Mucosa of stomach (tissue), 1 donor: ENCODE data around the gene NBPF6.
"Not testable (repeated sequence)": the region's sequence is repeated elsewhere in the genome, so short reads cannot be mapped to it uniquely, and the experiment has no call there.

Source experiments
- H3K27me3 ChIP-seq: one replicate; pipeline ENCODE4 v1.7.0; 2013; ENCODE audit warnings: mild to moderate bottlenecking, low read length; ENCODE audit not compliant: control insufficient read depth, insufficient read depth
- H3K36me3 ChIP-seq: one replicate; pipeline ENCODE4 v1.7.0; 2013; ENCODE audit warnings: low read length; ENCODE audit not compliant: control insufficient read depth, insufficient read depth
- H3K4me1 ChIP-seq: one replicate; pipeline ENCODE4 v1.7.0; 2013; ENCODE audit warnings: mild to moderate bottlenecking, low read length; ENCODE audit not compliant: control insufficient read depth, insufficient read depth
- H3K4me3 ChIP-seq: one replicate; pipeline ENCODE4 v1.7.0; 2013; ENCODE audit warnings: low read length
- H3K9ac ChIP-seq: one replicate; pipeline ENCODE4 v1.7.0; 2013; ENCODE audit warnings: mild to moderate bottlenecking, low read length, moderate library complexity
- H3K9me3 ChIP-seq: one replicate; pipeline ENCODE4 v1.7.0; 2013; ENCODE audit warnings: mild to moderate bottlenecking, low read length, moderate library complexity; ENCODE audit not compliant: control insufficient read depth
- donor health status: Pancreatic carcinoma.

NBPF6 gene

DNA sequence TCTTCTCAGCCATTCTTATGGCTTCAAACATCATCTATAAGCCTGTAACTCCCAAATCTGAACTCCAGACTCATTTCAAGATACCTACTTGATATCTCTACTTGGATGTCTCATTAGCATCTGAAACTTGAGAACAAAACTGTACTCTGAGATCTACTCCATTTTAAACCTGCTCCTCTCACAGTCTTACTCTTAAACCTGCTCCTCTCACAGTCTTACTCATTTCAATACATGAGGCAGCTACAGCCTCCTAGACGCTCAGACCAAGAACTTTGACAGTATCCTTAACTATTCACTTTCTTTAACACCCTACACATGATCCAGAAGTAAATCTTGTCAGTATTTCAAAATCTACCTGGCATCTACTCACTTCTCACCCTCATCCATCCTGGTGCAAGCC, 54.3 kb downstream of the NBPF6 start:
- Histone ChIP-seq H3K4me3 (no peak overlapping the region), H3K9ac (no peak overlapping the region), H3K9me3 (no peaks in the 10 kb centered on the region), H3K36me3 (no peaks in the 10 kb centered on the region), H3K4me1 (no peaks in the 10 kb centered on the region), H3K27me3 (no peaks in the 10 kb centered on the region)

DNA sequence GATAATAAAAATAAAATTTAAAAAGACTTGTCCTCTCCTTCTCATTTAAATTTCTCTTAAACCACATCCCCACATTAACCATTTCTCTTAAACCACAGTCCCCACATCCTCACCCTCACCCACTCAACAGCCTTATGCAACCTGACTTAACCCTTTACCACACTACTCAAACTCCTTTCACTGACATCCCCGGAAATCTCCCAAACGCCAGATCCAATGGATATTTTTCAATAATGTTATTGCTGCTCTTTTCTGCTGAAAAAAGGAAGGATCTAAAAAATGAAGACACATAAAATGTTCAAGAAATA, 55.6 kb downstream of the NBPF6 start:
- H3K4me1 ChIP-seq, result no peaks in the 10 kb centered on the region
- H3K27me3 ChIP-seq, result no peaks in the 10 kb centered on the region
- no peak overlapping the region for H3K9ac ChIP-seq
- H3K36me3 ChIP-seq, result no peaks in the 10 kb centered on the region
- H3K9me3 ChIP-seq, result no peaks in the 10 kb centered on the region
- no peak overlapping the region for H3K4me3 ChIP-seq

DNA sequence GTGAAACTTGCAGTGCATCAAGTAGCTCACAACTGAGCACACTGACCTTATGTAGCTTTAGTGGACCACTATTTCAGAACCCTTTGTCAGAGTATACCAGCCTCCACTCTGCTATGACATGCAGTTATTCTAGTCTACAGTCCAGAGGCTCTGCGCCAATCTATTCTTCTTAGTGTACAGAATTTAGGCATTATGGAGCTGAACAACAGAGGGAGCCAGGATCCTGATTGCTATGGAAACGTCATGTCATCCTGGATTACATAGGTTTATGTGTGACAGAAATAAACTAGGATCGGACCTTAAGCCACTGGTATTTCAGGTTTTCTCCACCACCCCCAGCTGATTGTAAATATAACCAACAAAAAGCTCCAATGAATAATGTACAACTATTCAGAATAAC, 61.6 kb downstream of the NBPF6 start:
- no peaks in the 10 kb centered on the region for H3K4me1 ChIP-seq
- H3K36me3 ChIP-seq, result no peaks in the 10 kb centered on the region
- H3K9ac ChIP-seq, result no peak overlapping the region
- no peak overlapping the region for H3K4me3 ChIP-seq
- no peaks in the 10 kb centered on the region for H3K9me3 ChIP-seq
- no peaks in the 10 kb centered on the region for H3K27me3 ChIP-seq

DNA sequence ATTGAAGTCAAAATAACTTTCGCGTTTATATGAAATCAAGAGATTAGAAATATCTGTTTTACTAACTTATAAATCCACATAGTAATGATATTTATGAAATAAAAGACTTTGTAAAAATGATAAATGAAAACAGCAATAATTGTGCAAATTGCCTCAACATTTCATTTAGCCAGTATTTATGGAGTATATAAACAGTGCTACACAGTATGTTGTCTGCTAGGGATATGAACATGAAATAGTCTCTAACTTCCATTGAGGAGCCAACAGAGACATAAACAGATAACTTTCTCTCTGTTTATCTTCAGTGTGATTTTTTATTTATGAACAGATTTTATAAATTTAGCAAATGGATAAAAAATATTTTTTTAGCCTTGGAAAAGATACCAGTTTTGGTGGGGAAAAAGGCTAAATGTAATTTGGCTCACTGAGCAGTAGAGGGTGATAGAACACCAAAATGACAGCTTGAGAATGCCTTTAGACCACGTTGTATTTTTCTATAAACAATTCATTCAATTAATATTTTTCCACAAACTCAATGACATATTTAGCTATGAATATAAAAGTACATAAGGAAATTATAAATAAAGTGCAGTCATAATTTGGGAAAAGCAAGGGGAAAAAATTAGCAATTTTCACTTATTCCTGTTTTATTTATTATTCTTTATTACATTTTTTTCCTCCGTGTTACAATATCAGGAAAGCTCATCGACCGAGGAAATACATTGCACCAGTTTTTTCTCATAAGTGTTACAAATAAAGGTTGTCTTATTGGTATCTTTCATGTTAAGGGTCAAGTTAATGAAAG, 62.3 kb downstream of the NBPF6 start:
- H3K4me3 ChIP-seq, result no peak overlapping the region
- H3K9ac ChIP-seq, result no peak overlapping the region
- no peaks in the 10 kb centered on the region for H3K27me3 ChIP-seq
- H3K4me1 ChIP-seq, result no peaks in the 10 kb centered on the region
- H3K9me3 ChIP-seq, result no peaks in the 10 kb centered on the region
- no peaks in the 10 kb centered on the region for H3K36me3 ChIP-seq

DNA sequence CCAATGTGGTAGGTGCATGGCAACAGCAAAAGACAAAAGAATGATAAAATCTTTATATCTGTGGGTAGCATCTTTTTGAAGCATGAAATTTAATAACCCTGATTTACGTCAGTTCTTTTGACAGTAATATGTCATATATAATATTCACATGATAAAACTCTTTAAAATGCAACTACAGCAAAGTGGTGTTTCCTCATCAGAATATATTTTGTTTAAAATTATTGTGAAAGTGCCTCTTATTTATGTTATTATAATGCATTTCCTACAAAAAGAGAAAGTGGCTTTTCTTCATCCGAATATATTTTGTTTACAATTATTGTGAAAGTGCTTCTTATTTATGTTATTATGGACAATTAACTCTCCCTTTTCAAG, 62.9 kb downstream of the NBPF6 start:
- Histone ChIP-seq H3K9ac (no peak overlapping the region), H3K4me1 (no peaks in the 10 kb centered on the region), H3K27me3 (no peaks in the 10 kb centered on the region), H3K9me3 (no peaks in the 10 kb centered on the region), H3K4me3 (no peak overlapping the region), H3K36me3 (no peaks in the 10 kb centered on the region)

DNA sequence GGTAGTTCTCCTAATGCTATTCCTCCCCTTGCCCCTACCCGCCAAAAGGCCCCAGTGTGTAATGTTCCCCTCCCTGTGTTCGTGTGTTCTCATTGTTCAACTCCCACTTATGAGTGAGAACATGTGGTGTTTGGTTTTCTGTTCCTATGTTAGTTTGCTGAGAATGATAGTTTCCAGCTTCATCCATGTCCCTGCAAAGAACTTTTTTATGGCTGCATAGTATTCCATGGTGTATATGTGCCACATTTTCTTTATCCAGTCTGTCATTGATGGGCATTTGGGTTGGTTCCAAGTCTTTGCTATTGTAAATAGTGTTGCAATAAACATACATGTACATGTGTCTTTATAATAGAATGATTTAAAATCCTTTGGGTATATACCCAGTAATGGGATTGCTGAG, 63.8 kb downstream of the NBPF6 start:
- not testable (repeated sequence) for H3K9ac ChIP-seq, H3K4me1 ChIP-seq, H3K27me3 ChIP-seq, H3K9me3 ChIP-seq, H3K36me3 ChIP-seq, H3K4me3 ChIP-seq

DNA sequence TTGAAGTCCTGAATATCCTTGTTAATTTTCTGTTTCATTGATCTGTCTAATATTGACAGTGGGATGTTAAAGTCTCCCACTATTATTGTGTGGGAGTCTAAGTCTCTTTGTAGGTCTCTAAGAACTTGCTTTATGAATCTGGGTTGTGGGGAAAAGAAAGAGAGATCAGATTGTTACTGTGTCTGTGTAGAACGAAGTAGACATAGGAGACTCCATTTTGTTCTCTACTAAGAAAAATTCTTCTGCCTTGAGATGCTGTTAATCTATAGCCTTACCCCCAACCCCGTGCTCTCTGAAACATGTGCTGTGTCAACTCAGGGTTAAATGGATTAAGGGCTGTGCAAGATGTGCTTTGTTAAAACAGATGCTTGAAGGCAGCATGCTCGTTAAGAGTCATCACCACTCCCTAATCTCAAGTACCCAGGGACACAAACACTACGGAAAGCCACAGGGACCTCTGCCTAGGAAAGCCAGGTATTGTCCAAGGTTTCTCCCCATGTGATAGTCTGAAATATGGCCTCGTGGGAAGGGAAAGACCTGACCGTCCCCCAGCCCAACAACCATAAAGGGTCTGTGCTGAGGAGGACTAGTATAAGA, 67.3 kb downstream of the NBPF6 start:
- not testable (repeated sequence) for H3K36me3 ChIP-seq, H3K9ac ChIP-seq, H3K4me3 ChIP-seq, H3K4me1 ChIP-seq, H3K27me3 ChIP-seq, H3K9me3 ChIP-seq
